C4-2B (cell line): Measurements from ENCODE around the gene KRT83.

Experiments
- ZFX ChIP-seq: fragments of 450-650 bp; IDR thresholded peaks from 2 replicates; pipeline ENCODE4 v1.6.1; 2017
- TF ChIP-seq, protein P1 (sequence below): fragments of 450-650 bp; conservative IDR thresholded peaks from 2 replicates; pipeline ENCODE4 v1.5.1; 2017; ENCODE audit warnings: mild to moderate bottlenecking

DNA sequence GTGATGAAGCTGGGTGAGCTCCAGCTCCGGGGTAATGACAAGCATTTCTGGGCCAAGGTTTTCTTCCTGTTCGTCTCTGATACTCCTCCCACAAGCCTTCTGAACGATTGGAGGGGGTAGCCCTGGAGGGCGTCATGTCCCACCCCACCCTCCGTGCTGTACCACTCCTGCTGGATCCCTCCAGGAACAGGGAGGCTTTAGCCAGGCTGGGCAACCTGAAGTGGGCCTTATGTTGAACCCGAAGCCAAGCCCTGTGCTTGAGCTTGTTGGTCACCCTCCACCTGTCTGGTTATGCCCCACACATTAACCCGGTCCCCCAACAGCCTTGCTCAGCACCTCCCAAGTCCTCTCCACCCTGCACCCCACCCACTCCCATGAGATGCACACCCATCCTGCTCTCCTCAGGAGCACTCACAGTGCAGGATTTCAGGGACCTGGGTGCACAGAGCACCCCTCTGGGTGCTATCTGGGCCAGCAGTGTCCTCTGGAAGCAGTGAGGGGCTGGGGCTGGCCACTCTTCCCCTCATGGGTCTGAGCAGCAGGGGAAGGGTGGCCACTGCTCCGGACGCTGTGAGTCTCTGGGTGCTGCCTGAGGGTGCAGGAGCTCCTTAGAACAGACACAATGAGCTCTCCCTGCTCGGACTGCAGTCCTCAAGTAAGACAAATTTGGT, 6.8 kb upstream of the KRT83 start:
- TF ChIP-seq, protein P1, sequence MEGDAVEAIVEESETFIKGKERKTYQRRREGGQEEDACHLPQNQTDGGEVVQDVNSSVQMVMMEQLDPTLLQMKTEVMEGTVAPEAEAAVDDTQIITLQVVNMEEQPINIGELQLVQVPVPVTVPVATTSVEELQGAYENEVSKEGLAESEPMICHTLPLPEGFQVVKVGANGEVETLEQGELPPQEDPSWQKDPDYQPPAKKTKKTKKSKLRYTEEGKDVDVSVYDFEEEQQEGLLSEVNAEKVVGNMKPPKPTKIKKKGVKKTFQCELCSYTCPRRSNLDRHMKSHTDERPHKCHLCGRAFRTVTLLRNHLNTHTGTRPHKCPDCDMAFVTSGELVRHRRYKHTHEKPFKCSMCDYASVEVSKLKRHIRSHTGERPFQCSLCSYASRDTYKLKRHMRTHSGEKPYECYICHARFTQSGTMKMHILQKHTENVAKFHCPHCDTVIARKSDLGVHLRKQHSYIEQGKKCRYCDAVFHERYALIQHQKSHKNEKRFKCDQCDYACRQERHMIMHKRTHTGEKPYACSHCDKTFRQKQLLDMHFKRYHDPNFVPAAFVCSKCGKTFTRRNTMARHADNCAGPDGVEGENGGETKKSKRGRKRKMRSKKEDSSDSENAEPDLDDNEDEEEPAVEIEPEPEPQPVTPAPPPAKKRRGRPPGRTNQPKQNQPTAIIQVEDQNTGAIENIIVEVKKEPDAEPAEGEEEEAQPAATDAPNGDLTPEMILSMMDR = peak; percentile 54
- TF ChIP-seq ZFX = no peak
